ENCODE results near the gene DSCAML1. TPM values are rescaled to one million over a fixed set of nuclear protein-coding genes. Genes with fewer than 3 reads are reported as not detected.

The DSCAML1 gene
- total RNA-seq, 1 experiment from 2014 or later = 0.03 TPM

GRCh38 chr11:117548876-117549275 is 248.1 kb downstream of the DSCAML1 start:
- Histone ChIP-seq H3K4me3 (no peak overlapping the region), H3K9me3 (replicated peaks) (no peaks in the 10 kb centered on the region), H3K4me1 (replicated peaks) (0 out of 2 replicates have a peak, but pooled peaks cover 4% of the 10 kb centered on the region), H3K36me3 (no peaks in the 10 kb centered on the region), H3K27ac (no peak overlapping the region), H3K27me3 (replicated peaks) (no peaks in the 10 kb centered on the region)
- DNase-seq (ENCODE audit: low read depth in 1 of 2, low spot score in 2 of 2) = no peak

- Histone ChIP-seq H3K9me3 (replicated peaks) (no peaks in the 10 kb centered on the region), H3K4me1 (replicated peaks) (0 out of 2 replicates have a peak, but pooled peaks cover 4% of the 10 kb centered on the region), H3K27me3 (replicated peaks) (no peaks in the 10 kb centered on the region), H3K36me3 (no peaks in the 10 kb centered on the region), H3K27ac (no peak overlapping the region), H3K4me3 (no peak overlapping the region)
- DNase-seq (ENCODE audit: low read depth in 1 of 2, low spot score in 2 of 2) = no peak
Observed at GRCh38 chr11:117547946-117548345, 249.1 kb downstream of the DSCAML1 start.

- Histone ChIP-seq H3K36me3 (no peaks in the 10 kb centered on the region), H3K27me3 (replicated peaks) (no peaks in the 10 kb centered on the region), H3K4me3 (no peak overlapping the region), H3K27ac (no peak overlapping the region), H3K9me3 (replicated peaks) (no peaks in the 10 kb centered on the region), H3K4me1 (replicated peaks) (0 out of 2 replicates have a peak, but pooled peaks cover 4% of the 10 kb centered on the region)
- DNase-seq (ENCODE audit: low read depth in 1 of 2, low spot score in 2 of 2) = no peak
Observed at GRCh38 chr11:117547195-117547850, 249.7 kb downstream of the DSCAML1 start.

DNA sequence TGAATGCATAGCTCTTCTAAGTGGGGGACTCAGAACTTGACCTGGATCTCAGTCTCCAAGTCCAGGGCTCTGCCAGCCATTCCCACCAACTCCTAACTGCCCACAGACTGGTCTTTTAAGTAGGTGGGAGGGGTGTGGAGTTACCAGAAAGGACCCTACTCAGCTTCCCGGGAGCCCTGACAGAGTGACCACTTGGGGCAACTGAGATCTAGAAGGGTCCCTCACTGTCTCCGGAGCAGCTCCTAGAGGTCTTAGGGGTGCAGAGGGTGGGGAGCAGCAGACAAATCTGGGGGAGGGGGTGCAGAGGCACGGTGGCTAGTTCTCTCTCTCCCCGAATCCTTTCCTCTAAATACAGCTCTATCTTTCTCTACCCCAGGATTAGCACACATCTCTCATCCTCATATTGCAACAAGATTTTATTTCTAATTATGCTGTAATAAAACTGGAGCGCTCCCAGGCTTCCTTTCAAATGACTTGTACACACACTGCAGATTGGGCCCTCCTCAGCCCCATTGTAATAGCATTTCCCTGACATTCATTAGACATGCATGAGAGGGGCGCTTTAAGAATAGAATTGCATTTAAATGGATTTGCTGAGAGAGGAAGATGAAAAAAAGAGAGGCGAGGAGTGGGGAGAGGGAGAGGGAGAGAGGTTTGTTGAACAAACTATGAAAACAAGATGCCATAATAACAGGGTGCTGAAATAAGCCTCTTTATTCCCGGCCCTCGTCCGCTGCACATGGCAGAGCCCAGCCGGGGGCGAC is 250.4 kb downstream of the DSCAML1 start:
- H3K4me3 ChIP-seq = no peak overlapping the region
- no peaks in the 10 kb centered on the region for H3K36me3 ChIP-seq
- 0 out of 2 replicates have a peak, but pooled peaks cover 4% of the 10 kb centered on the region for H3K4me1 ChIP-seq (replicated peaks)
- H3K27ac ChIP-seq = no peak overlapping the region
- no peaks in the 10 kb centered on the region for H3K27me3 ChIP-seq (replicated peaks)
- H3K9me3 ChIP-seq (replicated peaks) = no peaks in the 10 kb centered on the region
- no peak for DNase-seq (ENCODE audit: low read depth in 1 of 2, low spot score in 2 of 2)

- DNase-seq (ENCODE audit: low read depth in 1 of 2, low spot score in 2 of 2) = no peak
- H3K27ac ChIP-seq = no peak overlapping the region
- no peaks in the 10 kb centered on the region for H3K27me3 ChIP-seq (replicated peaks)
- H3K4me1 ChIP-seq (replicated peaks) = 0 out of 2 replicates have a peak, but pooled peaks cover 4% of the 10 kb centered on the region
- no peak overlapping the region for H3K4me3 ChIP-seq
- H3K36me3 ChIP-seq = no peaks in the 10 kb centered on the region
- no peaks in the 10 kb centered on the region for H3K9me3 ChIP-seq (replicated peaks)
Observed at GRCh38 chr11:117545706-117546105, 251.3 kb downstream of the DSCAML1 start.

DNA sequence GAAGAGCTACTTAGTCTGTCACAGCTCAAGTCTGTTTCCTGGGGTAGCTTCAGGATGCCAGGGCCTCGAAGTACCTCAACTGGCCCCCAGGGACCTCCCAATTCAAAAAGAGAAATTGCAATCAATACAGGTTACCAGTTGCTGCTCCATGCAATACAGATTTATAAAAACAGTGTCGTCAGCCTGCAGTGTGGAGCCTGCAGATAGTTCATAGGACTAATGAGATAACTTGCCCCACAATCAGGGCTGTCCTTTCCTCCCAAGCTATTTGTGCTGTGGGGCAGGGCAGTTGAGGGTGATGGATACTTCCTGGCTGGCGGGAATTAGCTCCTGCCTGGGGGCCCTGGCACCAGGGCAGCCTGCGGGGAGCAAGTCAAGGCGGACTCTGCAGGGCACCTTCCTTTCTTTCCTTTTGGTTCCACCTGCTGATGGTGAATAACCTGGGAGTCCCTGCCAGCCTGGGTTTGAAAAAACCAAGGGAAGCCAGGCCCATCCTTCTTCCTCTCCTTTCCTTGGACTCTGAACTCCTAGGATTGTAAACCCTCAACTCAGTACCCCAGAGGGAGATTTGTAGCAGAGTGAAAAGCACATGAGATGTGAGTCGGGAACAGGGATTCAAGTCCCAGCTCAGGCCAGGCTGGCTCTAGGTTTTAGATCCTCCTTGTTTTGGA is 252.8 kb downstream of the DSCAML1 start:
- 0 out of 2 replicates have a peak, but pooled peaks cover 4% of the 10 kb centered on the region for H3K4me1 ChIP-seq (replicated peaks)
- H3K4me3 ChIP-seq = no peak overlapping the region
- H3K36me3 ChIP-seq = no peaks in the 10 kb centered on the region
- no peak for DNase-seq (ENCODE audit: low read depth in 1 of 2, low spot score in 2 of 2)
- H3K27ac ChIP-seq = no peak overlapping the region
- no peaks in the 10 kb centered on the region for H3K27me3 ChIP-seq (replicated peaks)
- H3K9me3 ChIP-seq (replicated peaks) = no peaks in the 10 kb centered on the region

GRCh38 chr11:117541211-117541610 is 255.8 kb downstream of the DSCAML1 start:
- no peaks in the 10 kb centered on the region for H3K9me3 ChIP-seq (replicated peaks)
- H3K27ac ChIP-seq = no peak overlapping the region
- H3K27me3 ChIP-seq (replicated peaks) = no peaks in the 10 kb centered on the region
- DNase-seq (ENCODE audit: low read depth in 1 of 2, low spot score in 2 of 2) = no peak
- no peak overlapping the region for H3K4me3 ChIP-seq
- no peaks in the 10 kb centered on the region for H3K36me3 ChIP-seq
- 0 out of 2 replicates have a peak, but pooled peaks cover 4% of the 10 kb centered on the region for H3K4me1 ChIP-seq (replicated peaks)

GRCh38 chr11:117538263-117539135 is 258.5 kb downstream of the DSCAML1 start:
- Histone ChIP-seq H3K9me3 (replicated peaks) (no peaks in the 10 kb centered on the region), H3K4me1 (replicated peaks) (no peaks in the 10 kb centered on the region), H3K27ac (no peak overlapping the region), H3K36me3 (no peaks in the 10 kb centered on the region), H3K4me3 (no peak overlapping the region), H3K27me3 (replicated peaks) (no peaks in the 10 kb centered on the region)
- DNase-seq (ENCODE audit: low read depth in 1 of 2, low spot score in 2 of 2) = no peak

DNA sequence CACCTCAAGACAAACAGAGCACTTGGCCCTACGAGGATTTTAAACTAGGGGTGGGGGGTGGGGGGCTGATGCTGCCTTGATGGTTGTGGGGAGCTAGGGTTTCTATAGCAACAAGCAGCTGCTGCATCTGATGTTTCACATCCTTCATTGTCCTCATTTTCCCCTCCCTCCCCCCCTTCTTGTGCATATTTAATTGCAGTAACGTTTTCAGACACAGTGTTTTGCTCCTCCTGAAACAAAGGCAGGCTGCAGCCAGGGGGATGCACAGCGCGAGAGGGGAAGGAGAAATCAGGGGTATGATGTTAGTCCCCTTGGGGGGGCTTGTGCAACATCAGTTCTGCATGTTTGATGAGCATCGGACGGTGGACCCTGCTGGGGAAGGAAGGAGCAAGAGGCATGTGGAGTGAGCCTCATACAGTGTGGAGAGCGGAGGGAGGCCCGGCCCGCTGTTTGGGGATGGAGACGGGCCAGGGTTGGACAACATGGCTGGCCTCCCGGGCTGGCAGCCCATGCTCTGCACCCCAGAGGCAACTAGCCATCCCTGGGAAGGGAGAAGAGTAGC is 261.1 kb downstream of the DSCAML1 start:
- Histone ChIP-seq H3K4me3 (no peak overlapping the region), H3K27ac (no peak overlapping the region)

DNA sequence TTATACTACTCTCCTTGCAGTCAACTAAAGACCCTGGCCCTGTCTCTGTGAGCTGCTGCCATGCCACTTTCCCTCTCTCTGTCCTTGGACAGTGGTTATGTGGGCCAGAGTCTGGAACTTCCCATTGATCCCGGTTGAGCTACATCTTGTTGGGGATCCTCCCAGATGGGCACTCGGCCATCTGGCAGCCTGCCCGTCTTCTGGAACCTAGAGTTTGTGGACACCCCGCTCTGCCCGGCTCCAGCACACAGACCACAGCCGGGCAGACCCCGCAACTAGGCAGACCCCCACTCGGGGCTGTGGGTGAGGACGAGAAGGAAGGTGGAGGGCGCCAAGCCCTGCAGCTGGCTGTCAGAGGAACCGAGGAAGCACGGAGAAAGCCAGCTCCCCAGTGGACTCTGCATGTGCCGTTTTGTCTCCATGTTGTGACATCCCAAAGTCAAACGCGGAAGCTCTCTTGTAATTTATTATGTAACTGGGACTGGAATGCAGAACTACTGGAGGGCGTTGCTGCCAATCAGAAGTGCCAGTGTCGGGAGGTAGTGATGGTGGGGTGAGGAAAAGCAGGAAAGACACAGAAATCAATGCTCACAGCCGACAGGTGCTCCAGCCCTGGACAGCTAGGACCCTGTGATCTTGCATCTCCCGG is 261.7 kb downstream of the DSCAML1 start:
- no peaks in the 10 kb centered on the region for H3K27me3 ChIP-seq (replicated peaks)
- H3K36me3 ChIP-seq = no peaks in the 10 kb centered on the region
- no peak overlapping the region for H3K4me3 ChIP-seq
- no peaks in the 10 kb centered on the region for H3K9me3 ChIP-seq (replicated peaks)
- H3K27ac ChIP-seq = no peak overlapping the region
- no peak for DNase-seq (ENCODE audit: low read depth in 1 of 2, low spot score in 2 of 2)
- no peaks in the 10 kb centered on the region for H3K4me1 ChIP-seq (replicated peaks)

More for the DNA sequence above, 261.1 kb downstream of the DSCAML1 start:
- H3K4me1 ChIP-seq (replicated peaks) = no peaks in the 10 kb centered on the region
- H3K36me3 ChIP-seq = no peaks in the 10 kb centered on the region
- no peaks in the 10 kb centered on the region for H3K9me3 ChIP-seq (replicated peaks)
- H3K27me3 ChIP-seq (replicated peaks) = no peaks in the 10 kb centered on the region
- no peak for DNase-seq (ENCODE audit: low read depth in 1 of 2, low spot score in 2 of 2)

- Histone ChIP-seq H3K27me3 (replicated peaks) (no peaks in the 10 kb centered on the region), H3K4me1 (replicated peaks) (peaks cover 5% of the 10 kb centered on the region)
Observed at GRCh38 chr11:117532568-117532967, 264.4 kb downstream of the DSCAML1 start.

GRCh38 chr11:117529816-117530215 is 267.2 kb downstream of the DSCAML1 start:
- no peak overlapping the region for H3K4me3 ChIP-seq
- DNase-seq (ENCODE audit: low read depth in 1 of 2, low spot score in 2 of 2) = no peak
- peaks cover 5% of the 10 kb centered on the region for H3K4me1 ChIP-seq (replicated peaks)

More at GRCh38 chr11:117532568-117532967, 264.4 kb downstream of the DSCAML1 start:
- DNase-seq (ENCODE audit: low read depth in 1 of 2, low spot score in 2 of 2) = no peak
- H3K36me3 ChIP-seq = no peaks in the 10 kb centered on the region
- H3K27ac ChIP-seq = no peak overlapping the region
- no peak overlapping the region for H3K4me3 ChIP-seq
- H3K9me3 ChIP-seq (replicated peaks) = no peaks in the 10 kb centered on the region

More at GRCh38 chr11:117529816-117530215, 267.2 kb downstream of the DSCAML1 start:
- H3K36me3 ChIP-seq = no peaks in the 10 kb centered on the region
- no peaks in the 10 kb centered on the region for H3K27me3 ChIP-seq (replicated peaks)
- H3K9me3 ChIP-seq (replicated peaks) = no peaks in the 10 kb centered on the region
- no peak overlapping the region for H3K27ac ChIP-seq
